CD4-positive, CD25-positive, alpha-beta regulatory T cell (primary cell): ENCODE data around the gene AKAP10. TPM values are rescaled to one million over a fixed set of nuclear protein-coding genes. Genes with fewer than 3 reads are reported as not detected.
"Not testable (repeated sequence)": the region's sequence is repeated elsewhere in the genome, so short reads cannot be mapped to it uniquely, and the experiment has no call there.

Experiments
- ATAC-seq, 2 donors: fragments of 150-1000 bp; cut with Tn5 transposase; one replicate each; pipeline ENCODE4 v1.10.0; 2021; ENCODE audit warnings: low read depth in 2 of 2, moderate number of reproducible peaks in 2 of 2, moderate library complexity in 1 of 2
- DNase-seq, 3 donors: peaks; one replicate each; pipeline versions ENCODE4 v3.0.0 to v3.0.0-alpha.2; 2012 to 2022; ENCODE audit warnings: mixed read lengths in 1 of 3
- H3K27ac ChIP-seq: one replicate; pipeline ENCODE4 v1.7.0; 2013; ENCODE audit warnings: mild to moderate bottlenecking, low read length; ENCODE audit not compliant: insufficient read depth, poor library complexity, severe bottlenecking
- H3K27me3 ChIP-seq: one replicate; pipeline ENCODE4 v1.7.0; 2013; ENCODE audit warnings: low read length; ENCODE audit not compliant: control insufficient read depth, insufficient read depth
- H3K36me3 ChIP-seq: one replicate; pipeline ENCODE4 v1.7.0; 2013; ENCODE audit warnings: mild to moderate bottlenecking, low read length, moderate library complexity; ENCODE audit not compliant: control insufficient read depth, insufficient read depth
- H3K4me1 ChIP-seq: 2 replicates; pipeline ENCODE4 v1.7.0; 2013; ENCODE audit warnings: mild to moderate bottlenecking, low read length; ENCODE audit not compliant: insufficient read depth, control insufficient read depth, poor library complexity, severe bottlenecking
- H3K4me3 ChIP-seq: one replicate; pipeline ENCODE4 v1.7.0; 2013; ENCODE audit warnings: low read depth, mild to moderate bottlenecking, low read length, moderate library complexity
- H3K9me3 ChIP-seq, 2 experiments: 1 replicate in 1 of 2; 2 replicates in 1 of 2; pipeline ENCODE4 v1.7.0; 2013; ENCODE audit warnings: low read length in 2 of 2, mild to moderate bottlenecking in 1 of 2, moderate library complexity in 1 of 2; ENCODE audit not compliant: control insufficient read depth in 2 of 2
- H3K27ac Mint-ChIP-seq, 3 donors: one replicate each; pipeline ENCODE4 v1.8.0; 2020 to 2022; ENCODE audit warnings: mild to moderate bottlenecking in 3 of 3, mixed read lengths in 3 of 3, moderate library complexity in 2 of 3
- H3K27me3 Mint-ChIP-seq: one replicate; pipeline ENCODE4 v1.8.0; 2022; ENCODE audit warnings: mild to moderate bottlenecking, mixed read lengths
- H3K36me3 Mint-ChIP-seq: one replicate; pipeline ENCODE4 v1.8.0; 2020; ENCODE audit warnings: mixed read lengths
- H3K4me1 Mint-ChIP-seq, 4 donors: one replicate each; pipeline ENCODE4 v1.8.0; 2020 to 2022; ENCODE audit warnings: mixed read lengths in 4 of 4, mild to moderate bottlenecking in 1 of 4
- H3K4me3 Mint-ChIP-seq, 4 donors: one replicate each; pipeline ENCODE4 v1.8.0; 2020 to 2022; ENCODE audit warnings: mild to moderate bottlenecking in 4 of 4, mixed read lengths in 4 of 4, moderate library complexity in 3 of 4
- H3K9me3 Mint-ChIP-seq, 7 donors: one replicate each; pipeline ENCODE4 v1.8.0; 2020 to 2022; ENCODE audit warnings: mixed read lengths in 7 of 7, mild to moderate bottlenecking in 3 of 7, moderate library complexity in 2 of 7
- polyA plus RNA-seq, 4 donors: library from polyadenylated mRNA; unstranded; fragments of 300-500 nt; fragmentation: Illumina TruSeq; gene quantifications; one replicate each; pipeline ENCODE4 v1.2.3, GENCODE V29; 2021
- total RNA-seq: library from RNA; stranded (reverse); gene quantifications from one replicate; pipeline ENCODE4 v1.2.3, GENCODE V29; 2022

Gene AKAP10
- total and polyA plus RNA-seq, 5 donors from 2014 or later = 17.7 to 46.2 (median 19.0) TPM

DNA sequence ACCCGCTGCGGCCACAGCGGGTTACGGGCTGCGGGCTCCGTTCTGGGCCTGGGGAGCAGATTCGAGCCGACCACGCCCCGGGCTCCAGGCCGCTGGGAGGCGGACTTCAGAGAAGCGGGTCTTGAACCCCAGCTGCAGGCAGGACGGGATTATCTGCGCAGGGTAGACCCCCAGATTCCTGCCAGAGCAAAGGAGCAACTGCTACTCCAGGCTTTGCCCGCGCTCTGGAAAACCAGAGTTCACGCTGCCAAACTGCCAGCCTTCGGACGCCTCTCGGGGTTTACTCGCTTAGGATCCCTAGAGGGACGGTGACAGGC is 109.6 kb downstream of the AKAP10 start:
- no peaks in the 10 kb centered on the region for H3K9me3 Mint-ChIP-seq
- Histone ChIP-seq H3K4me1 (peaks cover 7% of the 10 kb centered on the region), H3K36me3 (no peaks in the 10 kb centered on the region), H3K27me3 (peaks cover 2% of the 10 kb centered on the region), H3K4me3 (no peak overlapping the region), H3K9me3 (no peaks in the 10 kb centered on the region), H3K27ac (no peak overlapping the region)
- peaks cover 6% of the 10 kb centered on the region for H3K36me3 Mint-ChIP-seq
- peaks cover 0 to 22% (median 2%) of the 10 kb centered on the region in 4 donors for H3K4me1 Mint-ChIP-seq
- H3K27me3 Mint-ChIP-seq = no peaks in the 10 kb centered on the region
- DNase-seq = no peak
- H3K27ac Mint-ChIP-seq = peak overlapping the region in 1 of 3 donors; percentile 85
- no peak for ATAC-seq
- peak overlapping the region; percentile 68 to 92 (median 73) for H3K4me3 Mint-ChIP-seq

GRCh38 chr17:19867329-19868078 is 110.1 kb downstream of the AKAP10 start, which contains the start of gene ULK2:
Gene ULK2 (minus strand): TSS chr17:19867936. CDS start chr17:19867417, 519 bp downstream.
- ATAC-seq = peak; percentile 69 to 72
- H3K4me3 Mint-ChIP-seq = peak within 1 kb of the TSS; percentile 82 to 92 (median 84)
- H3K36me3 ChIP-seq = no peaks in the 10 kb centered on the region
- no peak within 1 kb of the TSS for H3K27ac ChIP-seq
- no peaks in the 10 kb centered on the region for H3K9me3 Mint-ChIP-seq
- peaks cover 2% of the 10 kb centered on the region for H3K27me3 ChIP-seq
- H3K27me3 Mint-ChIP-seq = no peaks in the 10 kb centered on the region
- H3K9me3 ChIP-seq = no peaks in the 10 kb centered on the region
- DNase-seq = peak; percentile 7 to 59 (median 37)
- H3K27ac Mint-ChIP-seq = peak within 1 kb of the TSS; percentile 42 to 85 (median 63)
- H3K36me3 Mint-ChIP-seq = peaks cover 8% of the 10 kb centered on the region
- peak within 1 kb of the TSS; percentile 42 for H3K4me3 ChIP-seq
- peaks cover 7% of the 10 kb centered on the region for H3K4me1 ChIP-seq
- peaks cover 0 to 22% (median 2%) of the 10 kb centered on the region in 4 donors for H3K4me1 Mint-ChIP-seq

DNA sequence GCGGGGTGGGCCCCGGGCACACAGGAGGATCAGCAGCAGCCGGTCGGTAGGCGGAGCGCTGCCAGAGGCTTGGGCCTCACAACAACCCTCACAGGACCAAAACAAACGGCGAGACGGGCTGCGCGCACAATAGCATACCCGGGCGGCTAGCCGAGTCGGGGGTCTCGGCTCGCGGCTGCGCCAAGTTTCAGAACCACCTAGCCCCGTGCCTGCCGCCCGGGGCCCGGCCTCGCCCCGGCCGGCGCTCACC is 110.6 kb downstream of the AKAP10 start:
- ATAC-seq (peak; percentile 45 to 49), DNase-seq (peak in 2 of 3 donors; percentile 33 to 52)
- H3K4me1 Mint-ChIP-seq = peaks cover 0 to 22% (median 2%) of the 10 kb centered on the region in 4 donors
- Histone ChIP-seq H3K27me3 (peaks cover 2% of the 10 kb centered on the region), H3K9me3 (no peaks in the 10 kb centered on the region), H3K4me1 (peaks cover 7% of the 10 kb centered on the region), H3K27ac (no peak overlapping the region), H3K4me3 (peak overlapping the region; percentile 42), H3K36me3 (no peaks in the 10 kb centered on the region)
- no peaks in the 10 kb centered on the region for H3K27me3 Mint-ChIP-seq
- H3K27ac Mint-ChIP-seq = peak overlapping the region; percentile 42 to 63 (median 56)
- peak overlapping the region; percentile 73 to 84 (median 82) for H3K4me3 Mint-ChIP-seq
- H3K9me3 Mint-ChIP-seq = no peaks in the 10 kb centered on the region
- H3K36me3 Mint-ChIP-seq = peaks cover 8% of the 10 kb centered on the region

- H3K36me3 ChIP-seq = no peaks in the 10 kb centered on the region
- peaks cover 8% of the 10 kb centered on the region for H3K36me3 Mint-ChIP-seq
- no peaks in the 10 kb centered on the region for H3K27me3 Mint-ChIP-seq
- DNase-seq (no peak), ATAC-seq (no peak)
- peaks cover 7% of the 10 kb centered on the region for H3K4me1 ChIP-seq
- no peak overlapping the region for H3K27ac Mint-ChIP-seq
- H3K4me3 ChIP-seq = no peak overlapping the region
- H3K9me3 ChIP-seq = no peaks in the 10 kb centered on the region
- no peak overlapping the region for H3K27ac ChIP-seq
- H3K4me3 Mint-ChIP-seq = peak overlapping the region; percentile 13 to 82 (median 46)
- H3K4me1 Mint-ChIP-seq = peaks cover 0 to 18% (median 2%) of the 10 kb centered on the region in 4 donors
- no peaks in the 10 kb centered on the region for H3K9me3 Mint-ChIP-seq
- H3K27me3 ChIP-seq = peaks cover 2% of the 10 kb centered on the region
These were observed 112.6 kb downstream of the AKAP10 start for GRCh38 chr17:19865021-19865420.

- not testable (repeated sequence) for H3K4me3 Mint-ChIP-seq, H3K4me1 ChIP-seq, H3K27me3 Mint-ChIP-seq, H3K36me3 ChIP-seq, H3K4me1 Mint-ChIP-seq, H3K27ac Mint-ChIP-seq, ATAC-seq, H3K27me3 ChIP-seq, H3K9me3 Mint-ChIP-seq, DNase-seq, H3K27ac ChIP-seq, H3K4me3 ChIP-seq, H3K9me3 ChIP-seq
- H3K36me3 Mint-ChIP-seq = peaks cover 21% of the 10 kb centered on the region
These were observed 116.9 kb downstream of the AKAP10 start for GRCh38 chr17:19860647-19861177.

DNA sequence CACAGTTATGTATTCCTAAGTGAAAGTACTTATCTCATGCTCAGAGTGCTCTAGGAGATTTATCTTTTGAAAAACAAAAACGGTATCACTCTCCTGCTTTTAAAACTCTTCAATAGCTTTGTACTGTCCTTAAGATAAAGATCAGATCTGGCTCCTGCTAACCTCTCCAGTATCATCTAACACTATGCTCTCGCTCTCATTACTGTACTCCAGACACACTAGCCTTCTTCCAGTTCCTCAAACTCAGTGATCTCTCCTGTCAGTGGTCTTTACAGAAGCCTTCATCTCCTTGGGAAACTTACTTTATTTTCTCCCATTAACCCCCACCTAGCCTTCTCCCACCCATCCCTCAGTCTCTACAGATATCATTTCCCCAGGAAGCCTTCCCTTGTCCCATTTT is 120.0 kb downstream of the AKAP10 start:
- no peak overlapping the region for H3K27ac Mint-ChIP-seq
- H3K36me3 Mint-ChIP-seq = peaks cover 18% of the 10 kb centered on the region
- H3K4me3 Mint-ChIP-seq = no peak overlapping the region
- no peaks in the 10 kb centered on the region for H3K9me3 ChIP-seq
- H3K4me1 Mint-ChIP-seq = peaks cover 0 to 3% (median 0%) of the 10 kb centered on the region in 4 donors
- no peaks in the 10 kb centered on the region for H3K27me3 Mint-ChIP-seq
- no peaks in the 10 kb centered on the region for H3K36me3 ChIP-seq
- no peaks in the 10 kb centered on the region for H3K9me3 Mint-ChIP-seq
- no peak overlapping the region for H3K27ac ChIP-seq
- H3K4me1 ChIP-seq = no peaks in the 10 kb centered on the region
- DNase-seq = no peak
- ATAC-seq = no peak
- no peaks in the 10 kb centered on the region for H3K27me3 ChIP-seq
- H3K4me3 ChIP-seq = no peak overlapping the region

Other genes with a start within 250 kb of the AKAP10 start
- not detected for gene ALDH3A1, start 229.5 kb downstream of the AKAP10 start, total RNA-seq
- under 1 TPM in 1 of 4 donors, not detected in 3; 0.14 TPM for gene ALDH3A1, start 229.5 kb downstream of the AKAP10 start, polyA plus RNA-seq
- gene ULK2, start 109.9 kb downstream of the AKAP10 start, total RNA-seq = 12.0 TPM
- gene ULK2, start 109.9 kb downstream of the AKAP10 start, polyA plus RNA-seq = 1 to 10 TPM; 2.9 to 5.6 (median 4.2) TPM
- gene SPECC1, start 31.5 kb upstream of the AKAP10 start, total RNA-seq = 6.5 TPM
- 1 to 10 TPM in 3 of 4 donors, under 1 TPM in 1; 0.62 to 1.3 (median 1.2) TPM for gene SPECC1, start 31.5 kb upstream of the AKAP10 start, polyA plus RNA-seq